GM19193 (cell line): Measurements from ENCODE around the gene IL4I1.

ENCODE experiments used
- POLR2A ChIP-seq: IDR thresholded peaks from 4 replicates; pipeline ENCODE4 v1.6.1; 2011; ENCODE audit not compliant: insufficient read depth, insufficient read length; ENCODE audit errors: extremely low read depth

Gene IL4I1

DNA sequence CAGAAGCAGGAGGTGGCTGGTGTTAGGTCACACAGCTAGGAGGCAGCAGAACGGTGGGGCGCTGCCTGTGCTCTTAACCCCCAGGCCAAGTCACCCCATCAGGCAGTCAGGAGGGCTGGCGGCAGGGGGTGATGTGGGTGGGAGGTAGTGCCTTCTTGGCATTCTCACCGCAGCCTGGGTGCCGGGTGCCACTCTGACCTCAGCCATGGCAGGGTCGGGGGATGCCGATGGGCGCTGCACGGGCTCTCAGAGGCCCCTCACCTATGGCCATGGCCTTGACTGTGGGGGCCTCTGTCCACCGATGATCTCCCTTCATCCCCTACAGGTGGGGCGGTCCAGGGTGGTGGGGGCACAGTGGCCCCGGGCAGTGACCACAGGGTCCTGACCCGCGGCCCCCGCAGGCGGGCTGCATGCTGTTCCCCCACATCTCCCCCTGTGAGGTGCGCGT is 40.1 kb downstream of the IL4I1 start:
- TF ChIP-seq POLR2A = no peak

DNA sequence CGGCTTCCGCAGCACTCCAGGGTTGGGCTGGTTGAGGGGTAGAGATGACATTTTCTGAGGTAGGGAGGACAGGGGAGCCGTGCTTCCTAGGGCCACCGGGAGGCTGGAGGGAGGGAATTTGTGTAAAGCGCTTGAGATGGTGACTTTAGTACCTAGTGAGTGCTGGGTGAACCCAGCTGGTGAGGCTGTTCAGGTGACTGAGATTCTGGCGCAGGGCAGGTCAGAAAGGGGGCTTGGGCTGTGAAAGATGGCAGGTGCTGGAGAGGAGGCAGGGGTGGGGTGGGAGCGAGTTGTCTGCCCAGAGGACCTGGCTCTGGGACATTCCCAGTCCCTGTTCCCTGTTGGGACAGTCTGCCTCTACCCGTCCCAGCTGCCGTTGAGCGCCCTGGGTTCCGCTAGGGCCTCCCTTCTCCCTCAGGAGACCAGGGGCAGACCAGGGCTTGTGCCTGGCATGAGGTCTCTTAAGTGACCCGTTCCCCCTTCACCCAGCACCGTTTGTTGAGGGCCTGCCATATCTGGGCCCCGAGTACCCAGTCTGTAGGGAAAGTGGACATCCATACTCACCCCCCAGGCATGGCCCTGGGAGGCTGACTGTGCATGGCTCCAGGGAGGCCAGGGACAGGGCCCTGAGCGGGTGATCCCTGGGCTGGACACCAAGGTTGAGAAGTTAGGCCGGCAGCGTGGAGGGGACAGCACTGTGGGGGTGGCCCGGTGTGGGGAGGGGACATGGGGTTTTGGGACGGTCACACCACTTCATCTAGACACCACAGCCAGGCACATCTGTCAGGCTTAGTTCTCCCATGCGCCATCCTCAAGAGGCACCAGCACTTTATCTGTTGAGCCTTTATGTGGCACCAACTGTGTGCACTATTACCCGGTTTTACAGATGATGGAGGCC is 40.8 kb downstream of the IL4I1 start:
- TF ChIP-seq POLR2A = no peak

DNA sequence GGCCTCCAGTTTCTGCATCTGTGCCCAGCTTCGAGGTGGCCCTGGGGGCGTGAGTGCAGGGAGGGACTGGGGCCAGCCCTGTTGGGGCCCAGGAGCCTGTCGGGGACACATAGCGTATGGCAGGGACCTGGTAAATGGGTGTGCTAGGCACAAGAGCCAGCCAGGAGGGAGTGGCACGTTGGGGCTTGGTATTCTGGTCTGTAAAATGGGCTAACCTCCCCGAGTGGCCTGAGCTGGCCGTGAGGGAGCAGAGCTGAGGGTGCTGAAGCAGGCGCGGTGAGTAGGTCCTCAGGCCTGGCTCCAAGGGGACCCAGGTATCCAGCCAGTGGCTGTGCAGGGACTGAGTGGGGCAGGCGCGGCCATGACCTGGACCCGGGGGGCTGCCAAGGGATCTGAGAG is 41.4 kb downstream of the IL4I1 start:
- no peak for TF ChIP-seq POLR2A

DNA sequence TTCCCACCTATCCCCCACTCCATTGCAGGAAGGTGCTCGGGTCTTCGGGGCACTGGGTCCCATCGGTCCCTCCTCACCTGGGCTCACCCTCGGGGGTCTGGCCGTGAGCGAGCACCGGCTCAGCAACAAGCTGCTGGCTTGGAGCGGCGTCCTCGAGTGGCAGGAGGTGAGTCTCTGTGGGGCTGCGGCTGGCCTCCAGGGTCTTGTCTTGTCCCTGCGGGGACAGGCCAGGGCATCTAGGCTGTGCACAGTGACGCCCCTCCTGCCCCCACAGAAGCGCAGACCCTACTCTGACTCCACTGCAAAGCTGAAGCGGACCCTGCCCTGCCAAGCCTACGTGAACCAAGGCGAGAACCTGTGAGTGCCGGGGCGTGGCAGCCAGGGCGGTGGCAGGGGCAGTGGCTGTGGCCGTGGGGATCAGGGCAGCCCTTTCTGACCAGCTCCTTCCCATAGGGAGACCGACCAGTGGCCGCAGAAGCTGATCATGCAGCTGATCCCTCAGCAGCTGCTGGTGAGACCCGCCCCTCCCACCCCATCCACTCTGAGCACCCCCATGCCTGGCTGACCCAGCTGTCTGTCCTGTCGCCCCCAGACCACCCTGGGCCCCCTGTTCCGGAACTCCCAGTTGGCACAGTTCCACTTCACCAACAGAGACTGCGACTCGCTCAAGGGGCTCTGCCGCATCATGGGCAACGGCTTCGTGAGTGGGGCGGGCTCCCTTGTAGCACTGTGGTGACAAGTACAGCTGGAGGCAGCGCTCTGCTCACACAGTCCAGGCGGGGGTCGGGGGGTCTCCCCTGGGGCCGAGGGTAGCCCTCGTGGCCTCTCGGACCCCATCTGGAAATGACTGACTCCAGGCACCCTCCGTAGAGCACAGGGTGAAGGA is 42.1 kb downstream of the IL4I1 start:
- no peak for TF ChIP-seq POLR2A

DNA sequence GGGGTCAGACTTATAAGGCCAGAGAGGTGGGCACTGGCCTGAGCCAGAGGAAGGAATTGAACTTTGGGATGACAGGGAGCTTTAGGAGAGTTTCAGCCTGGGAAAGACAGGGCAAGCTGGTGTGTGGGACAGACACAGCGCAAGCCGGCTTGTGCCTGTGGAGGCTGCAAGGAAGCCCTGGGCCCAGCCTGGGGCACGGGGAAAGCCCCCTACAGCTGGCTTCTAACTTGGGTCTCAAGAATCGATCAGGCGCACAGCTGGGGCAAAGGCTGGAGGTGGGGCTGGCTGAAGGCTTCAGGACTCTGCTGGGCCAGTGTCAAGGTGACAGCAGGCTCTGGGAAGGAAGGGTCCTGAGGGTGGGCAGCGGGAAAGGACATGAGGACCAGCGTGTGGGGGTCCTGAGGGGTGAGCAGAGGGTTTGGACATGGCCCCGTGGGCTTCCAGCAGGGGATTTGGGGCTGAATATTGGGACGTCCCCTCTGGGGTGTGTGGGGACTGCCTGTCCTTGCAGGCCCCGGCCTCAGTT is 42.8 kb downstream of the IL4I1 start:
- TF ChIP-seq POLR2A = no peak

DNA sequence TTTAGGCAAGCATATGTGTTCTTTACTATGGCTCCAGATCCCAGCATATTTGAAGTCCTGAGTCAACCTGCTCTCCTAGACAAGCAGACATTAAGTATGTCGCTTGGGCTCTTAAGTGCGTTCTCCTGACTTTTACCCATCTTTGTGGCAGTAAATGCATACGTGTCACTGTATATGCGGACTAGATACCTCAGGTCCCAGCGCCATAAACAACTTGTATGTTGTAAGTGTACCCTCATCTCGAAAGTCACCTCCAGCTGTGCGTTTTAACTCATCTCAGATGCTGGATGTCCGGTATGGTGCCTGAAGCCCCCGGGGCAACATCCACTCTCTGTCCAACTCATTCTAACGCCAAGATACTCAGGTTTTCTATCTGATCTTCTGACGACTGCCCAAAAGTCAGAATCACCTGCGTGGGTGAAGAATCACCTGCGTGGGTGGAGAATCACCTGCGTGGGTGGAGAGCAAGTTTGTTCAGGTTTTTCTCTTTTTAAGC is 44.0 kb downstream of the IL4I1 start:
- TF ChIP-seq POLR2A = no peak

DNA sequence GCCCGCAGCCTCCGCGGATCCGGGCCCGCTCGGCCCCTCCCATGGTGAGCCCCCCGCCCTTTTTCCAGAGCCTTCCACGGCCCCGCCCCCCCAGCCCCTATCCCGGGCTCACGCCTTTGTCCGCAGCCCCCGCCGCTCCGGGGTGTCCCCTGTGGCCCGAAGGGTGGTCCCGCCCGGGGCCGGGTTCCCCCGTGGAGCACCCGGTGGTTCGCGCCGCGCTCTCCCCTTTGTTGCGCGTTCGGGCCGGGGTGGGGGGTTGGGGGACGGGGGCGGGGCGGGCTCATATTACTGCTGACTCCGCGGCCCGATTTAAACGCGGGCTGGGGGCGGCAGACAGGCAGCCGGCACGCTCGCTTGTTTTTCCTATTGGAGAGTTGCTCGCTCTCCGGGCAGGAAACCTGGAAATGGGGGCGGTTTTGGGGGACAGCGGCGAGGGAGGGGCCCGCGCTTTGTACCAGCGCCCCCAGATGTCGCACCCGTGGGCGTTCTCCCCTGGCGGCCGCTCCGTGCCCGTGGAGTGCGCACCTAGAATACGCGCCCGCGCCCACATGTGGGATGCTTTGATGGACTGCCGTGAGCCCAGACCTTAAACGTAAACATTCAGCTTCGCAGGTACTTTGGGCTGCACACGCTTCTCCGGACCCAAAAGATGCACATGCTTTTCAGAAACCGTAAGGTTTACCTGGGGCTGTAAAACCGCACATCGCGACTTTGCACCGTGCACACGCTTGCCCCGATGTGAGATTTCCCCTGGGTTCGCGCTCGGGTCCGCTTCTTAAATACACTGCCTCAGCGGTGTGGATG is 45.0 kb downstream of the IL4I1 start:
- TF ChIP-seq POLR2A = no peak

DNA sequence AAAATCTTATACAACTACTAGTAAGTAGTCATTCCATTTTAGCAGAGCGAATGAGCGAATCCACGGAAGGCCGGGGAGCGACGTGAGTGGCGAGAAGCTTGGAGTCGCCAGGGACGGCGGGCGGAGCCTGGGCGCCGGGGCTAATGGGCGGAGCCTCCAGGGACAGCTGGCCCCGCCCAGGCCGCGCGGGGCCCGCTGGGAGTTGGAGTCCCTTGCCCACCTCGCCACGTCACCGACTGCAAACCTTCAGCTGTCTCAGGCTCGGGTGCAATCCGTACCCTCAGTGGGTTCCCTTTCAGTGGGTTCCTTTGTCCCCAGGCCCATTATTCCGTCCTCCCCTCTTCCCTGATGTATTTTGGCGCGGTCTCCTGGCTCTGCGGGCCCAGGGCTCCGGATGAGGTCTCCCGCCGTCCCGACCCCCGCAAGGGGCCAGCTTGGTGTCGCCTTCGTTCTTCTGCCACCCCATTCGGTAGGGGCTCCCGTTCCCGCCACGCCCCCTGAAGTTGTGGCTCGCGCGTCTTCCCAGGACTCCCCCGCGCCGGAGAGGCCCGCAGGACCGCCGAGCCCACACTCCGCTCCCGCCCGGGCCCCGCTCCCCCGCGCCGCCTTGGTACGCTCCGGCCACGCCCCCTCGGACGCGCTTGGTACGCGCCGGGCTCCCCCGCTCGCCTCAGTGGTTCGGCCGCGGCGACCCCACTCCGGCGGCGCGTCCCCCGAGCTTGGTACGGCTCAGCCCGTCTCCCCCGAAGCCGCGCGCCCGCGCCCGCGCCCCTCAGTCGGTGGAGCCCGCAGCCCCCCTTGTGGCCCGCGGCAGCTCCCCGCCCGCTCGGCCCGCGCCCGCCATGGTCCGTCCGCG is 46.0 kb downstream of the IL4I1 start, which contains the start of gene PTOV1:
Gene PTOV1, plus strand, starts transcription at position 673 of the 856 bp plus-strand sequence.
- TF ChIP-seq POLR2A = peak; percentile 55

DNA sequence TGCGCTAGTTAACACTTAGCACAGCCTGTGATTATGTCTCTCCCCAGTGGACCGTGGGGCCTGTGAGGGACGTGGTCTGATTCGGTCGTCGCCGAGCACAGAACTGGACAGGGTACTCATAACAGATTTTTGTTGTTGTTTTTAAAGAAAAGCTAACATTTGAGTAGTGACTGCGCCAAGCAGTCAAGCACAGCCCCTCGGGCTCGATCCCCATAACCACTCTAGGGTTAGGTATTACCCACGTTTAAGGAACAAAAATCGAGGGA is 46.5 kb downstream of the IL4I1 start:
- no peak for TF ChIP-seq POLR2A

DNA sequence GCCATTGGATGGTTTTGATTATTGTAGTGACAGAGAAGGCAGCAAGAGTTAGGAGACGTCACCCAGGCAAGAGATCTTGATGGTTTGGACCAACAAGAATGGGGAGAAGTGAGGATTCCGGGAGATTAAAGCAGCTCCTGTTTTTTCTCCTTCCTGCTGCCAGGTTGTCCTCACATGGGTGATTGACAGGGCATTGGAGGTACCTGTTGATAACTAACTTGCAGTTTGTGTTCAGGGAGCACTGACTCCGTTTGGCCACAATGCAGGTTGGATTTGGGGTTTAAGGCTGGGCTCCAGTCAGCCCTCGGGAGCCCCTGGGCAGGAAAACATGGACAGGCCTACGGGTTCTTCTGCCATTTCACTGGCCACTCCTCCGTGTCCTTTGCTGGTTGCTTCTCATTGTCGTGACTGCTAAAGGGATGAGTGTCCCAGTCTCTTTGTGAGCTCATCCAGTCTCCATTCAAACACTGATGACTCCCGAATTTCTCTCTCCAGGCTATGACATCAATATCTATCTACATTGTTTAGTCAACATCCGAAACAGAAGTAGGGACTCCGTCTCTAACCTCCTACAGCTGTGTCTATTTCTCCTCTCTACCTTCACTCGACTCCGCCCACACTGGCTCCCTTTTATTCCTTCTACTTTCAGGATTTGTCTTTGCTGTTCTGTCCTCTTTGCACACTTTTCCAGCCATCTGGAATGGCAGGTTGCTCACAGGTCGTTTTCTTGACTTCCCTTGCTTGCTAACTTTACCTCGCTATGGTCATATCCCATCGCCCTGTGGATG is 47.1 kb downstream of the IL4I1 start:
- no peak for TF ChIP-seq POLR2A

DNA sequence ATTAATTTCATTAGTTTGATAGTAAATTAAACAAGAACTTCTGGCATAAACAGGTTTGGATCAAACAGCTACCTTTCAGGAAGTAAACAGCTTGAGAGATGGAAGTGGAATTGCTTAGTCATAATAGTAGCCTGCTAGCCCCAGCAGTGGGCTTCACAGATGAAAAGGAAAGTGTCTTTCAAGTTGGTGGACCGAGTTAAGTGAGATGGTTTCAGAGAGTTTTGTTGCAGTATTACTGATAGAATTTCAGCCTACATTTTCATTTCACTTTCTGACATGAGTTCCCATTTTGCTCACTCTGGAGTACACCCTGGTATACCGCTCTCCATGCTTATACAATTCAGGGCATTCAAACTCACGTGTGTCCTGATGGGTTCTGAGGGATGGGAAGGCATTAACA is 47.7 kb downstream of the IL4I1 start:
- TF ChIP-seq POLR2A = no peak

DNA sequence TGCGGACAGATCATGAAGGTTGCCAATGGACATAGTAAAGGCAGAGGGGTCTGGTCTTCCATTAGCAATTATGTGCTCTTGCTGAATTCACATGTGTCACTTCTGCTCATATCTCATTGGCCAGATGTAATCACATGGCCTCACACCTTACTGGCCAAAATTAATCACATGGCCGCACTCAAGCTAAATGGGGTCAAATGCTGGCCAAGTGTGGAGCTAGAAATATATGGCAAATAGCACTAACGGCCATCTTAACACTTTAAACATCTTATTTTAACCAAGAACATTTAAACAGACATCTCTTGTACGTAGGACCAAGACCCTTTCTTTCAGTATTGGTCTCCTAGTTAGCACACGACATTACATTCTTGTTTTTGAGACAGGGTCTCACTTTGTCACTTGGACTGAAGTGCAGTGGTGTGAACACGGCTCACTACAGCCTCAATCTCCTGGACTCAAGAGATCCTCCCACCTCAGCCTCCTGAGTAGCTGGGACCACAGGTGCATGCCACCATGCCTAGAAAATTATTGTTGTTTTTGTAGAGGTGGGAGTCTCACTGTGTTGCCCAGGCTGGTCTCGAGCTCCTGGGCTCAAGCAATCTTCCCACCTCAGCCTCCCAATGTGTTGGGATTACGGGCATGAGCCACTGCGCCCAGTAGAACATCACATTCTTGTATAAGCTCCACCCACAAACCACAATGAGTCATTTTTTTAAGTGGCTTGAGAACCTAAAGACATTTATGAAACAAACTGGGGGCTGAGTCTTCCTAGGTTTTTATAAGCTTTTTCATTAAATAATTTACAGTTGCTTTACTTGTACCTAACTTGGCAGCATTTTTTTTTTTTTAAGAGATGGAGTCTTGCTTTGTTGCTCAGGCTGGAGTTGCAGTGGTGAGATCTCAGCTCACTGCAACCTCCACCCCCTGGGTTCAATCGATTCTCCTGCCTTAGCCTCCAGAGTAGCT is 48.7 kb downstream of the IL4I1 start:
- TF ChIP-seq POLR2A = no peak
